Large intestine (tissue), 3 donors: ENCODE measurements around the gene ZFAND2A. TPM values are rescaled to one million over a fixed set of nuclear protein-coding genes. Genes with fewer than 3 reads are reported as not detected.
"Not testable (repeated sequence)": the region's sequence is repeated elsewhere in the genome, so short reads cannot be mapped to it uniquely, and the experiment has no call there.

Experiments used
- DNase-seq, 2 donors: peaks; one replicate each; pipeline versions ENCODE4 v3.0.0 to v3.0.0-alpha.2; 2013
- H3K27ac ChIP-seq: one replicate; pipeline ENCODE4 v1.5.1; 2013; ENCODE audit warnings: low read length
- H3K27me3 ChIP-seq: 2 replicates; pipeline ENCODE4 v1.6.1; 2013; ENCODE audit warnings: low read length; ENCODE audit not compliant: control insufficient read depth, insufficient read depth
- H3K36me3 ChIP-seq: 2 replicates; pipeline ENCODE4 v1.6.1; 2013; ENCODE audit warnings: low read length; ENCODE audit not compliant: control insufficient read depth, insufficient read depth
- H3K4me1 ChIP-seq: one replicate; pipeline ENCODE4 v1.6.1; 2013; ENCODE audit warnings: low read length; ENCODE audit not compliant: control insufficient read depth, insufficient read depth
- H3K4me3 ChIP-seq: one replicate; pipeline ENCODE4 v1.5.1; 2013; ENCODE audit warnings: low read length
- H3K9me3 ChIP-seq: one replicate; pipeline ENCODE4 v1.6.1; 2013; ENCODE audit warnings: mild to moderate bottlenecking, low read depth, low read length, moderate library complexity; ENCODE audit not compliant: control insufficient read depth
- WGBS: methylation state at CpG from one replicate; pipeline ENCODE4 v1.1.5; 2013; ENCODE audit warnings: low lambda C conversion rate; ENCODE audit not compliant: insufficient coverage; 5-methylcytosine and 5-hydroxymethylcytosine counted together
- polyA plus RNA-seq: library from polyadenylated mRNA; unstranded; fragments of 120-200 nt; gene quantifications from one replicate; pipeline ENCODE4 v1.2.1, GENCODE V29; 2013

Gene ZFAND2A
- polyA plus RNA-seq, 1 donor = 20.2 TPM

DNA sequence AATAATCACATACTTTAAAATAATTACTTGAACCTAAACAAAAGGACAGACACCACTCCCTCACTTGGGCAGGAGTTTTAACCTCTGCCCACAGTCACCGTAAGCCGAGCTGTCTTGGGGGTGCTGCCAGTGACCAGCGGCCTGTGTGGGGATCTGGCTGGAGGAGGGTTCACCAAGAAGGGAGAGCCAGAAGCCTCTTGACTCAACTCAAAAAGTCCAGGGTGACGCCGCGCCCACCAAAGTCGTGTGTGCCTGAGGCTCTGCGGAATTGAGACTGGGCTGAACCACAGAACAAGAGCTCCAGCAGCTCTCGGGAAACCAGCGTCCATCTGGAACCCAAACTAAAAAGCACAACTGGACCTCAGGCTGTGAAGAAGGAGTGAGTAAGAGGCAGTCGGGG lies 35.8 kb downstream of the ZFAND2A start:
- H3K36me3 ChIP-seq = peaks cover 15% of the 10 kb centered on the region
- H3K4me3 ChIP-seq = no peak overlapping the region
- no peaks in the 10 kb centered on the region for H3K9me3 ChIP-seq
- peaks cover 7% of the 10 kb centered on the region for H3K4me1 ChIP-seq
- H3K27ac ChIP-seq = no peak overlapping the region
- no peaks in the 10 kb centered on the region for H3K27me3 ChIP-seq
- no CpG with 5 or more reads among the region's 11 CpGs for WGBS
- DNase-seq = no peak

DNA sequence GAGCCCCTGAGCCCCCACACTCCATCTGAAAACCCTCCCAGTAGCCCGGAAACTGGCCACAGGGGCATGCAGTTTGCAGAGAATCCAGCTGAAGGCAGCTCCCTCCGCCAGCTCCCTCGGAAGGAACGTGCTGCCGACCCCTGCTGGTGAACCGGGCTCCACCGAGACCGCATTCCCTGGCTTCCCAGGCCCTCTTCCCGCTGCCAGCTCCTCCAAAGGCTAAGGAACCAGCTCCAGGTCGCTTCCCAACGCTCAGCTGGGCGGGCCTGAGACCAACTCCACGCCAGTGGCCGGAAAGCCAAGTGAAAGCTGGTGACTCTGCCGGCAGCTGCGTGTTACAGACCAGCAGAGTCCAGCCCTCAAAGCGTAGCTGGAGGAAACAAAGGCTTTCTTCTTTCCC lies 36.3 kb downstream of the ZFAND2A start:
- DNase-seq = peak in 1 of 2 donors; percentile 30
- Histone ChIP-seq H3K36me3 (peaks cover 15% of the 10 kb centered on the region), H3K4me3 (no peak overlapping the region), H3K9me3 (no peaks in the 10 kb centered on the region), H3K27me3 (no peaks in the 10 kb centered on the region), H3K4me1 (peaks cover 7% of the 10 kb centered on the region), H3K27ac (no peak overlapping the region)
- WGBS = no CpG with 5 or more reads among the region's 17 CpGs

DNA sequence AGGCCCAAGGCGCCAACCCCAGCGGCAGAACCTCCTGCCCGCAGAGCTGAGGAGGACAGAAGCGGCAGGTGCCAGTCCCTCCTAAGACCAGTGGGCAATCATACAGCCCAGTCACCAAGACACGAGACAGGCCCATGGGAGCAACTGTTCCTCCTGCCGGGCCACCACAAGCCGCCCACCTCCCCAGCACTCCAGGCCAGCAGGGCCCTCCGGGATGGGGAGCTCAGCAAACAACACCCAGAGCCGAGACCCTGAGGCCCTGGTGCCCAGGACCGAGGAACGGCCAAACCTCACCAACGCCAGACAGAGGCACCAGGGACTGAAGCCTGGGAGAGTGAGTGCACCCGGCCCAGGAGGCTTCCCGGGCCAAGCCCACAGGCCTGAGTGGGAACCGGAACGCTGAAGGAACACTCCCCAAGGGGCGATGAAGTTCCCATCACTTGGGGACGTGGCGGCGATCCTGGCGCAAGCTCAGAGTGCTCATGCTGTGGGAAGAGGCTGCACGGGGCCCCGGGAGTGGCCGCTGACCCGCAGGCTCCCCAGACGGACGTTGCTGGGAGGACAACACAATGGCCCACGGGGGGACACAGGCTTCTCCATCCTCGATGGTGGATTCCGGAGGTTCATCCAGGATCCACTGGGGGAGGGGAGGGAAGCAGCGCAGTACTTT lies 37.0 kb downstream of the ZFAND2A start:
- no peaks in the 10 kb centered on the region for H3K27me3 ChIP-seq
- no peak overlapping the region for H3K4me3 ChIP-seq
- no CpG with 5 or more reads among the region's 31 CpGs for WGBS
- peaks cover 15% of the 10 kb centered on the region for H3K36me3 ChIP-seq
- H3K27ac ChIP-seq = no peak overlapping the region
- DNase-seq = no peak
- H3K4me1 ChIP-seq = peaks cover 7% of the 10 kb centered on the region
- no peaks in the 10 kb centered on the region for H3K9me3 ChIP-seq

DNA sequence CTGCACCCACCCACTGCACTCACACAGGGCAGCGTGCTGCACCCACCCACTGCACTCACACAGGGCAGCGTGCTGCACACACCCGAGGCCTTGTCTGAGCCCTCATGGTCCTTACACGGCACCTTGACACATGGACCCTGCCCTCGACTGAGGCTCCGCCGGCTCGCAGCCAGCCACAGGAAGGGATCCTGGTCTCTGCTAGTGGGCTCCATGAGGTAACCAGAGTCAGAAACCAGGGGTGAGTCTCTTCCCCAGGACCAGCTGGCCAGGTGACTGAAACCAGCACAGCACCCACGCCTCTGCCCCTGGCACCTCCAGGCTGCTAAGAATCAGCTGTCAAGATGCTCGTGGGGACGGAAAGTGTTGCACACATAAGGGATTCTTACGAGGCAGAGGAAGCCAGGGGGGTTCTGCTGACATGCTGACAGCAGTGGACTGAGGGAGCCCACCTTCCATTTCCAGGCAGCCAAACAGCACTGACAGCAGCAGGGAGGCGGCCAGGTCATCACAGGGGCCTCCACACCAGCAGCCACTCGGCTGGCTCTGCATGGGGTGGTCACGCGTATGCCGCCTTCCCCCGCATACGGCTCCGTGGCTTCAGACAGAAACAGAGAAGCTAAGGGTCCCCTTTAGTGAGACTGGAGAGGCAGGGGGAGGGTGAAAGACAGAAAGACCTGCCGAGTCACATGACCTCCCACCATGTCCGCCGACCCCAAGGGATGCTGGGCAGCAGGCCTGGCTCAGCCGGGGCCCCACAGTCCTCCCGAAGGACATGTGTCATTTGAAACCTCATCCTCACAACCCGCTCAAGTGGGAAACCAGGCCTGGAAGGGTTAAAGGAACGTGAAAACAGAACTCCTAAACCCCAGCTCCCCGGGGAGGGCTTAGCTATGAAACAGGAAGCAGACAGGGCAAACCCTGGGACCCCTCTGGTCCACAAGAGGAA lies 37.8 kb downstream of the ZFAND2A start:
- WGBS = no CpG with 5 or more reads among the region's 28 CpGs
- H3K9me3 ChIP-seq = no peaks in the 10 kb centered on the region
- H3K36me3 ChIP-seq = peaks cover 15% of the 10 kb centered on the region
- H3K4me1 ChIP-seq = peaks cover 7% of the 10 kb centered on the region
- H3K27ac ChIP-seq = no peak overlapping the region
- no peaks in the 10 kb centered on the region for H3K27me3 ChIP-seq
- no peak for DNase-seq
- H3K4me3 ChIP-seq = no peak overlapping the region

DNA sequence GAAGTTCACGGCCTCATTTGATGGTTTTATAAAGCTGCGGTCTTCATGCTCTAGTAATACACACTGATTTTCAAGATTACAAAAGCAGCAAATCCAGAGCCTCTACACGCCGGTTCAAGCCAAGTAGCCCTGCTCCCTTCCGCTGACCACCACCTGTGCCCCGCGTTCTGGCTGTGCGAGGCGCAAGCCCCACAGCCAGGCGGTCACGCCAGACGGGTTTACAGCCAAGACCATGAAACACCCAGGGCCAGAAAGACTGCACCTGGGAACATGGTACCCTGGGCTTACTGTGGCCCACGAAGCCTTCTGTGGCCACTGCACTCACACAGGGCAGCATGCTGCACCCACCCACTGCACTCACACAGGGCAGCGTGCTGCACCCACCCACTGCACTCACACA lies 38.5 kb downstream of the ZFAND2A start:
- Histone ChIP-seq H3K27me3 (no peaks in the 10 kb centered on the region), H3K27ac (no peak overlapping the region), H3K36me3 (peaks cover 8% of the 10 kb centered on the region), H3K9me3 (no peaks in the 10 kb centered on the region), H3K4me1 (peaks cover 7% of the 10 kb centered on the region), H3K4me3 (no peak overlapping the region)
- no peak for DNase-seq
- no CpG with 5 or more reads among the region's 14 CpGs for WGBS

DNA sequence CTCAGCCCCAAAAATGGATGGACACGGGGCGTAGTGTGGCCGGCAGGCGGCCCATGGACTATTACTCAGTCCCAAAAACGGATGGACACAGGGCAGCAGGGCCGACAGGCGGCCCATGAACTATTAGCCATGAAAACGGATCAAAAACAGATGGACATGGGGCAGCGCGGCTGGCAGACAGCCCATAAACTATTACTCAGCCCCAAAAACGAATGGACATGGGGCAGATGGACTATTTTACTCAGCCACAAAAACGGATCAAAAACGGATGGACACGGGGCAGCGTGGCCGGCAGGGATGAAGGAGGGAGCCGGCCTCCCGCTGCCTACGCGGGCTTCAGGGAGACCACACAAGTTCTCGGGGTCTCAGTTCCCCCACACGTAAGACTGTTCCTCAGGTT lies 39.2 kb downstream of the ZFAND2A start:
- WGBS = 100% methylated on average over 1 of the region's 22 CpGs
- H3K36me3 ChIP-seq = peaks cover 6% of the 10 kb centered on the region
- H3K27me3 ChIP-seq = no peaks in the 10 kb centered on the region
- H3K4me3 ChIP-seq = no peak overlapping the region
- no peak for DNase-seq
- peaks cover 7% of the 10 kb centered on the region for H3K4me1 ChIP-seq
- no peaks in the 10 kb centered on the region for H3K9me3 ChIP-seq
- no peak overlapping the region for H3K27ac ChIP-seq

DNA sequence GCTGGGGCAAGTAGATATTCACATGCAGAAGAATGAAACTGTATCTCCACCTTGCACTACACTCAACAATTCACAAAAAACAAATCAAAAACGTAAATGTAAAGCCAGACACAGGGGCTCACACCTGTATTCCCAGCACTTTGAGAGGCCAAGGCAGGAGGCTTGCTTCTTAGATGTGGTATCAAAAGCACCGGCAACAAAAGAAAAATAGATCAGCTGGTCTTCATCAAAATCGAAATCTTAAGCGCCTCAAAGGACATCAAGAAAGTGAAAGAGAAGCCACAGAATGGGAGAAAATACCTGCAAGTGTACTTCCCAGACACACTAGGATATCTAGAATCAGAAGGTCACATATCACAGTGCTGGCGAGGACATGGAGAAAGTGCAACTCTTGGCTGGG lies 40.8 kb downstream of the ZFAND2A start:
- no peaks in the 10 kb centered on the region for H3K36me3 ChIP-seq
- H3K4me3 ChIP-seq = no peak overlapping the region
- no peak overlapping the region for H3K27ac ChIP-seq
- DNase-seq = no peak
- 96% methylated on average over 3 of the region's 5 CpGs for WGBS
- peaks cover 7% of the 10 kb centered on the region for H3K4me1 ChIP-seq
- H3K27me3 ChIP-seq = no peaks in the 10 kb centered on the region
- no peaks in the 10 kb centered on the region for H3K9me3 ChIP-seq

DNA sequence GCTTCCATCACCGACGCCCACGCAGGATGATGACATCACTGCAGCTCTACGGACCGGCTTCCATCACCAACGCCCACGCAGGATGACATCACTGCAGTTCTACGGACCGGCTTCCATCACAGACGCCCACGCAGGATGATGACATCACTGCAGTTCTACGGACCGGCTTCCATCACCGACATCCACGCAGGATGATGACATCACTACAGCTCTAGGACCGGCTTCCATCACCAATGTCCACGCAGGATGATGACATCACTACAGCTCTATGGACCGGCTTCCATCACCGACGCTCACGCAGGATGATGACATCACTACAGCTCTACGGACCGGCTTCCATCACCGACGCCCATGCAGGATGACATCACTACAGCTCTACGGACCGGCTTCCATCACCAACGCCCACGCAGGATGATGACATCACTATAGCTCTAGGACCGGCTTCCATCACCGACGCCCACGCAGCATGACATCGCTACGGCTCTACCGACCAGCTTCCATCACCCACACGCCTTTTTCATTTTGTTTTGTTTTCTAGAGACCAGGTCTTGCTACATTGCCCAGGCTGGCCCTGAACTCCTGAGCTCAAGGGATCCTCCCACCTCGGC lies 42.6 kb downstream of the ZFAND2A start:
- Histone ChIP-seq H3K36me3 (peaks cover 3% of the 10 kb centered on the region), H3K4me3 (no peak overlapping the region), H3K27ac (no peak overlapping the region), H3K9me3 (no peaks in the 10 kb centered on the region), H3K27me3 (no peaks in the 10 kb centered on the region), H3K4me1 (no peaks in the 10 kb centered on the region)
- WGBS = 96% methylated on average over 5 of the region's 38 CpGs
- no peak for DNase-seq

DNA sequence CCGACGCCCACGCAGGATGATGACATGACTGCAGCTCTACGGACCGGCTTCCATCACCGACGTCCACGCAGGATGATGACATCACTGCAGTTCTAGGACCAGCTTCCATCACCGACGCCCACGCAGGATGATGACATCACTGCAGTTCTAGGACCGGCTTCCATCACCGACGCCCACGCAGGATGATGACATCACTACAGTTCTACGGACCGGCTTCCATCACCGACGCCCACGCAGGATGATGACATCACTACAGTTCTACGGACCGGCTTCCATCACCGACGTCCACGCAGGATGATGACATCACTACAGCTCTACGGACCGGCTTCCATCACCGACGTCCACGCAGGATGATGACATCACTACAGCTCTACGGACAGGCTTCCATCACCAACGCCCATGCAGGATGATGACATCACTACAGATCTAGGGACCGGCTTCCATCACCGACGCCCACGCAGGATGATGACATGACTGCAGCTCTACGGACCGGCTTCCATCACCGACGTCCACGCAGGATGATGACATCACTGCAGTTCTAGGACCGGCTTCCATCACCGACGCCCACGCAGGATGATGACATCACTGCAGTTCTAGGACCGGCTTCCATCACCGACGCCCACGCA lies 43.5 kb downstream of the ZFAND2A start:
- not testable (repeated sequence) for H3K36me3 ChIP-seq, DNase-seq, H3K4me3 ChIP-seq, H3K27ac ChIP-seq, H3K4me1 ChIP-seq, H3K9me3 ChIP-seq, H3K27me3 ChIP-seq
- WGBS = no CpG with 5 or more reads among the region's 49 CpGs
